Suprapubic skin (tissue), 4 donors: ENCODE data around the gene PCDH11X. TPM values are rescaled to one million over a fixed set of nuclear protein-coding genes. Genes with fewer than 3 reads are reported as not detected.
"Not testable (repeated sequence)": the region's sequence is repeated elsewhere in the genome, so short reads cannot be mapped to it uniquely, and the experiment has no call there.

Experiments
- DNase-seq, 2 donors: peaks; one replicate each; pipeline ENCODE4 v3.0.0-alpha.2; 2019; ENCODE audit warnings: low spot score in 2 of 2
- H3K27ac ChIP-seq: fragments of 200-600 bp; sonication (generic); one replicate; pipeline ENCODE4 v1.5.1; 2019
- H3K27me3 ChIP-seq: fragments of 200-600 bp; sonication (generic); one replicate; pipeline ENCODE4 v1.5.1; 2019
- H3K36me3 ChIP-seq: fragments of 200-600 bp; sonication (generic); one replicate; pipeline ENCODE4 v1.5.1; 2019
- H3K4me1 ChIP-seq: fragments of 200-600 bp; sonication (generic); one replicate; pipeline ENCODE4 v1.5.1; 2019
- H3K4me3 ChIP-seq: fragments of 200-600 bp; sonication (generic); one replicate; pipeline ENCODE4 v1.5.1; 2019; ENCODE audit warnings: mild to moderate bottlenecking
- H3K9me3 ChIP-seq: fragments of 200-600 bp; sonication (generic); one replicate; pipeline ENCODE4 v1.5.1; 2019
- WGBS: methylation state at CpG from one replicate; pipeline ENCODE4 v1.1.5; 2018; 5-methylcytosine and 5-hydroxymethylcytosine counted together
- total RNA-seq, 4 donors: library from RNA; depleted of rRNA; stranded (reverse); fragments of >200 nt; gene quantifications; one replicate each; pipeline ENCODE4 v1.1.0, GENCODE V29; 2016

PCDH11X gene, protein sequence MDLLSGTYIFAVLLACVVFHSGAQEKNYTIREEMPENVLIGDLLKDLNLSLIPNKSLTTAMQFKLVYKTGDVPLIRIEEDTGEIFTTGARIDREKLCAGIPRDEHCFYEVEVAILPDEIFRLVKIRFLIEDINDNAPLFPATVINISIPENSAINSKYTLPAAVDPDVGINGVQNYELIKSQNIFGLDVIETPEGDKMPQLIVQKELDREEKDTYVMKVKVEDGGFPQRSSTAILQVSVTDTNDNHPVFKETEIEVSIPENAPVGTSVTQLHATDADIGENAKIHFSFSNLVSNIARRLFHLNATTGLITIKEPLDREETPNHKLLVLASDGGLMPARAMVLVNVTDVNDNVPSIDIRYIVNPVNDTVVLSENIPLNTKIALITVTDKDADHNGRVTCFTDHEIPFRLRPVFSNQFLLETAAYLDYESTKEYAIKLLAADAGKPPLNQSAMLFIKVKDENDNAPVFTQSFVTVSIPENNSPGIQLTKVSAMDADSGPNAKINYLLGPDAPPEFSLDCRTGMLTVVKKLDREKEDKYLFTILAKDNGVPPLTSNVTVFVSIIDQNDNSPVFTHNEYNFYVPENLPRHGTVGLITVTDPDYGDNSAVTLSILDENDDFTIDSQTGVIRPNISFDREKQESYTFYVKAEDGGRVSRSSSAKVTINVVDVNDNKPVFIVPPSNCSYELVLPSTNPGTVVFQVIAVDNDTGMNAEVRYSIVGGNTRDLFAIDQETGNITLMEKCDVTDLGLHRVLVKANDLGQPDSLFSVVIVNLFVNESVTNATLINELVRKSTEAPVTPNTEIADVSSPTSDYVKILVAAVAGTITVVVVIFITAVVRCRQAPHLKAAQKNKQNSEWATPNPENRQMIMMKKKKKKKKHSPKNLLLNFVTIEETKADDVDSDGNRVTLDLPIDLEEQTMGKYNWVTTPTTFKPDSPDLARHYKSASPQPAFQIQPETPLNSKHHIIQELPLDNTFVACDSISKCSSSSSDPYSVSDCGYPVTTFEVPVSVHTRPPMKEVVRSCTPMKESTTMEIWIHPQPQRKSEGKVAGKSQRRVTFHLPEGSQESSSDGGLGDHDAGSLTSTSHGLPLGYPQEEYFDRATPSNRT (N-terminal part only)
- 1 to 10 TPM in 3 of 4 donors, under 1 TPM in 1; 0.79 to 2.4 (median 1.6) TPM for total RNA-seq

DNA sequence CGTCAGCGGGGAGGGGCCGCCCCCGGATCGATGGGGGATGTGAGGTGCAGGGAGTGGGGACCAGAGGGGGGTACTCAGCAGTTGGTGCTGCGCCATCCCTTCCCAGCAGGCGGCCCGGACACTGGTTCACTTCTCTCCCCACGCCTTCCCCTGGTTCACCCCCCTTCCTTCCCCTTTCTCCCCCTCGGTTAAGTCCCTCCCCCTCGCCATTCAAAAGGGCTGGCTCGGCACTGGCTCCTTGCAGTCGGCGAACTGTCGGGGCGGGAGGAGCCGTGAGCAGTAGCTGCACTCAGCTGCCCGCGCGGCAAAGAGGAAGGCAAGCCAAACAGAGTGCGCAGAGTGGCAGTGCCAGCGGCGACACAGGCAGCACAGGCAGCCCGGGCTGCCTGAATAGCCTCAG is at the start of gene PCDH11X:
Gene PCDH11X (plus strand): TSS at position 241 of the 400 bp plus-strand sequence. CDS start 56,130 bp downstream, outside the sequence.
- H3K36me3 ChIP-seq, H3K9me3 ChIP-seq, DNase-seq, H3K4me1 ChIP-seq, H3K27ac ChIP-seq: not testable (repeated sequence)
- H3K27me3 ChIP-seq: peaks cover 11% of the 10 kb centered on the region
- WGBS: no CpG with 5 or more reads among the region's 24 CpGs
- H3K4me3 ChIP-seq: peak within 1 kb of the TSS; percentile 26

DNA sequence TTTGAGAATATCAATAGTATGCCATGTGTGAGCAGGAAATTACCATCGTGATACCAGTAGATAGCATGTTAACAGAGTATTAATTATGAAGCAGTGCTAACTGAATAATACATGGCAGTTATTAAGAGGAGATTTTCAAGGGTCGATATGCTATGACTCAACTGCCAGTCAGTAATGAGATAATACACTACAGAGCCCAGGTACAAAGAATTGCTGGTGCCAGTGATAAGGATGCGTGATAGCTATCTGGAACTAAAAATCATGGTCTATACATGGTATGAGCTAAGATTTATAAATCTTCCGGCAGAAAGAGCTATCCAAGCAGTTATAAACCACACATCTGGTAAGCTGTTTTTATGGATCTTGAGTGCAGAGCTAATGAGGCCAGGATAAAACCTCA is 31.7 kb upstream of the PCDH11X start:
- H3K27ac ChIP-seq, DNase-seq, H3K4me3 ChIP-seq, H3K36me3 ChIP-seq, H3K4me1 ChIP-seq, H3K27me3 ChIP-seq, H3K9me3 ChIP-seq: not testable (repeated sequence)
- WGBS: no CpG with 5 or more reads among the region's 4 CpGs

DNA sequence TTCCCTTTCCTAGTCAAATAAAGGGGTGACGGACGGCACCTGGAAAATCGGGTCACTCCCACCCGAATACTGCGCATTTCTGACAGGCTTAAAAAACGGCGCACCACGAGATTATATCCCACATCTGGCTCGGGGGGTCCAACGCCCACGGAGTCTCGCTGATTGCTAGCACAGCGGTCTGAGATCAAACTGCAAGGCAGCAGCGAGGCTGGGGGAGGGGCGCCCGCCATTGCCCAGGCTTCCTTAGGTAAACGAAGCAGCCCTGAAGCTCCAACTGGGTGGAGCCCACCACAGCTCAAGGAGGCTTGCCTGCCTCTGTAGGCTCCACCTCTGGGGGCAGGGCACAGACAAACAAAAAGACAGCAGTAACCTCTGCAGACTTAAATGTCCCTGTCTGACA is 26.2 kb upstream of the PCDH11X start:
- DNase-seq, H3K4me1 ChIP-seq, H3K9me3 ChIP-seq, H3K4me3 ChIP-seq, H3K36me3 ChIP-seq, H3K27ac ChIP-seq, H3K27me3 ChIP-seq: not testable (repeated sequence)
- 73% methylated on average over 14 of the region's 17 CpGs for WGBS

DNA sequence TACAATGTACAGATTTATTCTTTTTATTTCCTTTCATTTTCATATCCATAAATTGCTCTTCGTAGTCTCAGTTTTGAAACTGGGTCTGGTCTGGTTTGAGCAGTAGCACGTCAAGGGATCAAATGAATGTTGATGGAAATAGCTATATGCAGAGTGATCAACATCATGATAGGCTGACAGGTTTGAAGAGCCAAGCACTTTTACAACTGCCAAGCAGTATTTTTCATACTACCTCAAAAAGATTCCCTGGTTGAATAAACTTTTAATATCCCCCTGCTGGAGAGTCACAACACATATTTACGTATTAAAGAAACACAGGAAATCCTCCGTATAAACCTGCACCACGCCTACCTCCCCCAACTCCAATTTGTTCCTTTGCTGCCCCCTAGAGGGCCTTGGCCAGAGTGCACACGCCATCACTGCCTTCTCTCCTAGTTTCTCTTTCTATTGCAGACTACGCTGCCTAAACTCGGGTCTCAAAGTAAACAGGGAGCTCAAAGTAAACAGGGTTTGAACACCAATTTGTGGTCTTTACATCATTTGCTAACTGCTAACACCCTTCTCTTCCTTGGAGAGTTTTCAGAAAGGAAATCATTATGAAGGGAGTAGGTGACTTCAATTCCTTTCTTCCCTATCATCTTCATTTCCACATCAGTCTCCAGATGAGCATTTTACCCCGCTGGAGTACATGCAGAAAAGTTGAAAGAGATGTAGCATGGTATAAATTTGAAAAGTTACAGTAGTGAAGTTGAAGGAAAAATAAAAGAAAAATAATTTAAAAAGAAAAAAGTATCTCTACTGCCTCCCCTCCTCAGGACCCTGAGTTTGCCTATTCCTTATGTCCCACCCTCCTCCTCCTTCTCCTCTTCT is 8.3 kb upstream of the PCDH11X start:
- 16% methylated on average over 5 of the region's 9 CpGs for WGBS
- not testable (repeated sequence) for H3K9me3 ChIP-seq, DNase-seq, H3K27me3 ChIP-seq, H3K4me3 ChIP-seq, H3K36me3 ChIP-seq, H3K27ac ChIP-seq, H3K4me1 ChIP-seq

DNA sequence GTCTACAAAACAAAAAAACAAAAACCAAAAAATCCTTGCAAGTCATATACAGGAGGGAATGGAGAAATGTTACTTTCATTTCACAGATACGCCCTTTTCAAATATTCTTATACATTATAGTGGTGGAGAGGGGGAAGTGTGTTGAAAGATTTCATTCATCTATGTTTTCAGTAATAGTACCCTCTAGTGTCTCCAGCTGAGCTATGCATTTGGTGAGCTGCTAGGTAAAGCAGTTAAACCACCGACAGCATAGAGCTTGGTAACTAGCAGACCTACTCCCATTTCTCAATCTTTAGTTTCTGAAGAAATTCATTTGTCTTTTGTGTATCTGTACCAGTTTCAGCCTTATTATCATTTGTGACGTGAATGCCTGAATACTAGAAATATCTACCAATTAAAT is 5.2 kb upstream of the PCDH11X start:
- H3K36me3 ChIP-seq, H3K4me3 ChIP-seq: not testable (repeated sequence)
- 41% methylated on average over 3 of the region's 3 CpGs for WGBS

DNA sequence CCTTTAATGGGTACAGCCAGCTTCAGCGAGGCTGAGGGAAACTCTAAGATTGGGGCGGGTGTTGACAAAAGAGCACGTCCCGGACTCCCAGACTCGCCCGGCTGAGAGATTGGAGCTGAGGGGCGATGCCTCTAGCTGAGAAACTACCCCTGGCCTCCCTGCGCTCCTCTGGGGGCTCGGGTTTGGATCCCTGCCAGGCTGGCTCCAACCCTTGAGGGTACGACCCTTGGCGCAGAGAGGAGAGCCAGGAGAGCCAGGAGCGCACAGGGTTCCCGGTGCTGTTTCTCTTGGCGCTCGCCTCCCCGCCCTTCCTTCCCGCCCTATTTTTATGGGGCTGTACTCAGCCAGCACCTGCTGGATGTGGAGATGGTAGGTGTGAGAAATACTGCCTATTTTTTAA is 833 bp downstream of the PCDH11X start:
- H3K4me3 ChIP-seq: peak overlapping the region; percentile 26
- not testable (repeated sequence) for H3K27ac ChIP-seq, H3K36me3 ChIP-seq, H3K9me3 ChIP-seq, H3K4me1 ChIP-seq, DNase-seq
- 6% methylated on average over 9 of the region's 17 CpGs for WGBS
- peaks cover 11% of the 10 kb centered on the region for H3K27me3 ChIP-seq

More for the DNA sequence above, 5.2 kb upstream of the PCDH11X start:
- not testable (repeated sequence) for H3K4me1 ChIP-seq, DNase-seq, H3K27ac ChIP-seq, H3K27me3 ChIP-seq, H3K9me3 ChIP-seq

DNA sequence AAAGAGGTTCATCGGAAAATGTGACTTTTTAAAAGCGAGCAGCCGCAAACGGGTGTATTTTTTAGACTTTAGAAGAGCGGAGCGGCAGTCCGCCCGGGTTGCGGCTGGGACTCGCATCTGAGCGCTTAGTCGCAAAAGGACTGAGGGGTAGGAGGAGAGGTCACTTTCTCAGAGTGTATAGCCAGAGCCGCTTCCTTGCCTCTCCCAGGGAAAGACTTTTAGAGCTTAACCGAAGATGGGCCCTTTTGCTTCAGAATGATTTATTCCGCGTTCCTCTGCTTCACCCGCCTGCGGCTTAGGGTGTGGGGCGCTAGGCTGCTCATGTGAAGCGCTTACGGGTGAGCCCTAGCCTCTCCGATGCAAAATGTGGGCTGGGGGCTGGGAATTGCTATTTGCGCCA is 1.5 kb downstream of the PCDH11X start:
- not testable (repeated sequence) for H3K9me3 ChIP-seq, H3K27ac ChIP-seq, DNase-seq, H3K4me1 ChIP-seq, H3K36me3 ChIP-seq
- peak overlapping the region; percentile 26 for H3K4me3 ChIP-seq
- H3K27me3 ChIP-seq: peaks cover 11% of the 10 kb centered on the region
- 3% methylated on average over 21 of the region's 23 CpGs for WGBS

DNA sequence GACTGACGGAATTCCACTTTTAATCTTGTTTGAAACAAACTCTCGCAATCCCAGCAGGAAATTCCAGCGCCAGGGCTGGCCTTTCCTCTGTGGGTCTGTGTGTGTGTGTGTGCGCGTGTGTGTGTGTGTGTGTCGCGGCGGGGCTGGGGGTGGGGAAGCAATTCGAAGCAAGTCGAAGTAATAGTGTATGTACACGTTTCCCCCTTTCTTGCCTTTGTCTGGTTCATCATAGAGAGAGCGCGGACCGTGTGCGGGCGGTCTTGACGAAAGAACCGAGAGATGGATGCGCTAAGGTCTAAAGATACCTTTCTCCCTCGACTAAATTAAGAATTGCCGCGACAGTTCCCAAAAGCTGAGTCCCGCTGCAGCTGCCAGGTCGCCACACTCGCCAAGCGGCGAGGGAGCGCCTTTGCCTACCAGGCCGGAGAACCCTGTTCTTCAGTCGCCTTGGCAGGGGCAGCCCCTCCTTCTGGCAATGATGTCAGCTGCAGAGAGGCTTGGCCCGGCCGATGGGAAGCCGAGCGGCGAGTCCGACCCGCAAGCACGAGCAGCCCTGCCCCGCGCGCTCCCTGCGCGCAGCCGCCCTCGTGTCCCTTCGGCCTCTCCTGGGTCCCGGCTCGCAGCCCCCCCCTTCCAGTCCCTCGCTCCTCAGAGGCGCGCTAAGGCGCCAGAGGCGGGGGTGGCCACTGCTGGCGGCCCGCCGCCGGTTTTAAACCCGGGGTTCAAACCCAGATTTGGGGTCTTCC is 2.6 kb downstream of the PCDH11X start:
- 0% methylated on average over 16 of the region's 58 CpGs for WGBS
- H3K4me3 ChIP-seq: peak overlapping the region; percentile 26

DNA sequence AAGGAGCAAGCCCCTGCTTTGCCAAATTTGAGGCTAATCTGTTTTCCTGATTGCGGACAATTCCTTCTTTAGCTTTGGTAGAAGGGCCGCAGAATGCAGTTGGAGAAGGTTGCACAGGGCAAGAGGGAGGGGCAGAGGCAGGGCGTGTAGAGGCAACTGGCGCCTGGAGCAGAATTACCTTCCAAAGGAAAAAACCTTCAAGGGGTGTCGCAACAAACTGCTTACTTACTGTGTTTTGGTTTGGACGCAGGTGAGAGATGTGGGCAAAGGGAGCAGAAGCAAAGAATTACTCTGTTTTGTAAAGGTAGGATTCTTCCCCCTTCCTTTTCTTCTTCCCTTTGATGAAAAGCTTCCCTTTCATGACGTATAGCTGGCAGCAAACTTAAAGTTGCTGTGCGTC is 3.6 kb downstream of the PCDH11X start:
- not testable (repeated sequence) for H3K4me1 ChIP-seq, H3K36me3 ChIP-seq, H3K4me3 ChIP-seq, H3K9me3 ChIP-seq, H3K27ac ChIP-seq, DNase-seq
- 5% methylated on average over 6 of the region's 8 CpGs for WGBS
- peaks cover 11% of the 10 kb centered on the region for H3K27me3 ChIP-seq

More for the DNA sequence above, 2.6 kb downstream of the PCDH11X start:
- H3K36me3 ChIP-seq, H3K27ac ChIP-seq, DNase-seq, H3K4me1 ChIP-seq, H3K9me3 ChIP-seq: not testable (repeated sequence)
- H3K27me3 ChIP-seq: peaks cover 11% of the 10 kb centered on the region

DNA sequence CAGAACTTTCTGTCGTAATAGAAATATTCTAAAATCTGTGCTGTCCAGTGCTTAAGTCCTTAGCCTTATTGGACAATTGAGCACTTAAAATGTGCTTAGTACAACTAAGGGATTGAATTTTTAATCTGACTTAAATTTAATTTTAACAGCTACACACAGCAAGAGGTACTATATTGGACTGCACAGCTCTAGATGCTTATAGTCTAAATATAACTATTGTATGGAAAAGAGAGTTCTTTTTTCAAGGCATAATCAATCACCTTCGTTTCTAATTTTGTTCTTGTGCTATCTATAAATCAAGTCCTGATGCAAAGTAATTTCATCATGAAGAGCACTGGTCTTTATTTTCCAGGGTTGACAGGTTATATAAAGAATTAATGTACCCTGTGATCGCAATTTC is 38.4 kb downstream of the PCDH11X start:
- not testable (repeated sequence) for H3K4me3 ChIP-seq, H3K27me3 ChIP-seq, H3K36me3 ChIP-seq, H3K4me1 ChIP-seq, H3K27ac ChIP-seq, DNase-seq, H3K9me3 ChIP-seq
- WGBS: 69% methylated on average over 3 of the region's 3 CpGs

DNA sequence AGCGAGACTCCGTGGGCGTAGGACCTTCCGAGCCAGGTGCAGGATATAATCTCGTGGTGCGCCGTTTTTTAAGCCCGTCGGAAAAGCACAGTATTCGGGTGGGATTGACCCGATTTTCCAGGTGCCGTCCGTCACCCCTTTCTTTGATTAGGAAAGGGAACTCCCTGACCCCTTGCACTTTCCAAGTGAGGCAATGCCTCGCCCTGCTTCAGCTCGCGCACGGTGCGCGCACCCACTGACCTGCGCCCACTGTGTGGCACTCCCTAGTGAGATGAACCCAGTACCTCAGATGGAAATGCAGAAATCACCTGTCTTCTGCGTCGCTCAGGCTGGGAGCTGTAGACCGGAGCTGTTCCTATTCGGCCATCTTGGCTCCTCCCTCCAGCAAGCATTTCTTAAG is 46.1 kb downstream of the PCDH11X start:
- not testable (repeated sequence) for H3K4me1 ChIP-seq, H3K27ac ChIP-seq, H3K4me3 ChIP-seq, H3K27me3 ChIP-seq, H3K36me3 ChIP-seq, H3K9me3 ChIP-seq, DNase-seq
- WGBS: 91% methylated on average over 24 of the region's 24 CpGs
